BJ (cell line): ENCODE measurements around the gene HOXD8. TPM values are rescaled to one million over a fixed set of nuclear protein-coding genes. Genes with fewer than 3 reads are reported as not detected.

Experiments used
- CTCF ChIA-PET: fragments of 350-600 bp; formaldehyde crosslinking; extraction: SDS; loops from one replicate; lab custom pipeline; 2021; ENCODE audit warnings: antibody characterized with exemption, inconsistent platforms; lab: Yijun Ruan, JAX
- POLR2A ChIA-PET: fragments of 300-600 bp; sonication (Branson Sonifier 250); formaldehyde crosslinking; extraction: SDS; loops from one replicate; lab custom pipeline; 2021; ENCODE audit warnings: antibody characterized with exemption; lab: Charles Lee
- DNase-seq: peaks from one replicate; pipeline ENCODE4 v3.0.0-alpha.2; 2011; ENCODE audit warnings: low read depth
- H3K27me3 ChIP-seq: 2 replicates; pipeline ENCODE4 v1.6.0; 2011; ENCODE audit warnings: low read length; ENCODE audit not compliant: control insufficient read depth, insufficient read depth
- H3K36me3 ChIP-seq: 2 replicates; pipeline ENCODE4 v1.5.1; 2011; ENCODE audit warnings: low read length; ENCODE audit not compliant: control insufficient read depth, insufficient read depth
- H3K4me3 ChIP-seq: 2 replicates; pipeline ENCODE4 v1.5.1; 2011; ENCODE audit warnings: low read depth, mild to moderate bottlenecking, control low read depth, low read length
- polyA plus RNA-seq: library from polyadenylated mRNA; depleted of rRNA; stranded (reverse); fragments of >200 nt; gene quantifications from 2 replicates; pipeline ENCODE4 v1.2.3, GENCODE V29; 2011
- TF ChIP-seq, protein P1 (sequence below): IDR thresholded peaks from 2 replicates; pipeline ENCODE4 v1.5.1; 2011; ENCODE audit warnings: low read depth, mild to moderate bottlenecking, control low read depth, inconsistent platforms, low read length, moderate library complexity; ENCODE audit not compliant: insufficient read depth

Gene HOXD8
- polyA plus RNA-seq, 1 experiment: 0.86 TPM

DNA sequence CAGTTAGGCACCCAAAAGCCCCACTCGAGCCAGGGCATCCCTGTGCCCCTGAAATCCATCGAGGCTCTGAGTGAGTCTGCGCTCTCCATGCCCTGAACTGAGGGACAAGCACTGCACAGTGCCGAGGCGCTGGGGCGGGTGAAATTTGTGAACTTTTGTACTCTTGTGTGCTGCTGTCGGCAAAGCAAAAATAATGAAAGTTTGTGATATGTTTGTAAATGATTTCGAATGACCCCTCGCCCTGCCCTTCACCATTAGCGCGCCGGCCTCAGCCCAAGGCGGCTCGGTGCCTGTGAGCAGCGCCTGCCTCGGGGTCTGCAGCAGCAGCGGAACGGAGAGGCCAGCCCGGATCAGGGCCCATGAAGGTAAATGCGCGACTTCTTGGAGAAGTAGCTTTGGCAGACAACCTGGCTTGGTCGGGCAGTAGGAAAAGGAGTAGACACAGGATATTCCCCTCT, 20.0 kb downstream of the HOXD8 start:
- POLR2A ChIA-PET: no interaction called here
- TF ChIP-seq, protein P1, sequence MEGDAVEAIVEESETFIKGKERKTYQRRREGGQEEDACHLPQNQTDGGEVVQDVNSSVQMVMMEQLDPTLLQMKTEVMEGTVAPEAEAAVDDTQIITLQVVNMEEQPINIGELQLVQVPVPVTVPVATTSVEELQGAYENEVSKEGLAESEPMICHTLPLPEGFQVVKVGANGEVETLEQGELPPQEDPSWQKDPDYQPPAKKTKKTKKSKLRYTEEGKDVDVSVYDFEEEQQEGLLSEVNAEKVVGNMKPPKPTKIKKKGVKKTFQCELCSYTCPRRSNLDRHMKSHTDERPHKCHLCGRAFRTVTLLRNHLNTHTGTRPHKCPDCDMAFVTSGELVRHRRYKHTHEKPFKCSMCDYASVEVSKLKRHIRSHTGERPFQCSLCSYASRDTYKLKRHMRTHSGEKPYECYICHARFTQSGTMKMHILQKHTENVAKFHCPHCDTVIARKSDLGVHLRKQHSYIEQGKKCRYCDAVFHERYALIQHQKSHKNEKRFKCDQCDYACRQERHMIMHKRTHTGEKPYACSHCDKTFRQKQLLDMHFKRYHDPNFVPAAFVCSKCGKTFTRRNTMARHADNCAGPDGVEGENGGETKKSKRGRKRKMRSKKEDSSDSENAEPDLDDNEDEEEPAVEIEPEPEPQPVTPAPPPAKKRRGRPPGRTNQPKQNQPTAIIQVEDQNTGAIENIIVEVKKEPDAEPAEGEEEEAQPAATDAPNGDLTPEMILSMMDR: no peak
- H3K27me3 ChIP-seq: peaks cover 61% of the 10 kb centered on the region
- DNase-seq: no peak
- CTCF ChIA-PET: no interaction called here
- H3K4me3 ChIP-seq: no peak overlapping the region
- no peaks in the 10 kb centered on the region for H3K36me3 ChIP-seq

DNA sequence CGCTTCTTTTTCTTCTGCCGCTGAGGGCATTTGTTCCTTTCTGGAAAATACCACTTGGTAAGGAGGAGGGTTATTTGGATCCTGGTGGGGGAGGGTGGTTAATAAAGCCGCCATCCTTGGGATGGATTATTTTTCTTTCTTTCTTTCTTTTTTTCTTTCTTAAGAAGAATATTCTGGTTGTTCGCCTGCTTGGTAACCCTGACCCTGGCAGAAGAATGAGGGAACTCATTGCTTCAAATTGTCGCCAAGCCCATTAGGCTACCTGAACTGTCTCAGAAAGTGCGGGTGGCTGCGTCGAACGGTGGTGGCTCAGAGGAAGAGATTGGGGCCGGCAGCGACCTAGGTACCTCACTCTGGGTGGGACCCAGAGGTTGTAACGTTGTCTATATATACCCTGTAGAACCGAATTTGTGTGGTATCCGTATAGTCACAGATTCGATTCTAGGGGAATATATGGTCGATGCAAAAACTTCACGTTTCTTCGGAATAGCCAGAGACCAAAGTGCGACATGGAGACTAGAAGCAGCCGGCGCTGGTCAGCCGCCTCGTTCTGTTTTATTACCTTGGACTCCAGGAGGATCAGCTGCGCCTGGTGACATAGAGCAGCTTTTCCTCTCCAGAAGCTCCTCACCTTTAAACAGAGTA, 20.6 kb downstream of the HOXD8 start:
- TF ChIP-seq, protein P1: no peak
- CTCF ChIA-PET: interaction anchor here (1.7 to 2.0 kb wide), 2 partner anchors 9 to 488 kb away, joined by 5 to 19 read pairs; no protein-coding TSS in a partner anchor
- H3K4me3 ChIP-seq: no peak overlapping the region
- POLR2A ChIA-PET: no interaction called here
- no peak for DNase-seq
- H3K27me3 ChIP-seq: peaks cover 59% of the 10 kb centered on the region
- no peaks in the 10 kb centered on the region for H3K36me3 ChIP-seq

DNA sequence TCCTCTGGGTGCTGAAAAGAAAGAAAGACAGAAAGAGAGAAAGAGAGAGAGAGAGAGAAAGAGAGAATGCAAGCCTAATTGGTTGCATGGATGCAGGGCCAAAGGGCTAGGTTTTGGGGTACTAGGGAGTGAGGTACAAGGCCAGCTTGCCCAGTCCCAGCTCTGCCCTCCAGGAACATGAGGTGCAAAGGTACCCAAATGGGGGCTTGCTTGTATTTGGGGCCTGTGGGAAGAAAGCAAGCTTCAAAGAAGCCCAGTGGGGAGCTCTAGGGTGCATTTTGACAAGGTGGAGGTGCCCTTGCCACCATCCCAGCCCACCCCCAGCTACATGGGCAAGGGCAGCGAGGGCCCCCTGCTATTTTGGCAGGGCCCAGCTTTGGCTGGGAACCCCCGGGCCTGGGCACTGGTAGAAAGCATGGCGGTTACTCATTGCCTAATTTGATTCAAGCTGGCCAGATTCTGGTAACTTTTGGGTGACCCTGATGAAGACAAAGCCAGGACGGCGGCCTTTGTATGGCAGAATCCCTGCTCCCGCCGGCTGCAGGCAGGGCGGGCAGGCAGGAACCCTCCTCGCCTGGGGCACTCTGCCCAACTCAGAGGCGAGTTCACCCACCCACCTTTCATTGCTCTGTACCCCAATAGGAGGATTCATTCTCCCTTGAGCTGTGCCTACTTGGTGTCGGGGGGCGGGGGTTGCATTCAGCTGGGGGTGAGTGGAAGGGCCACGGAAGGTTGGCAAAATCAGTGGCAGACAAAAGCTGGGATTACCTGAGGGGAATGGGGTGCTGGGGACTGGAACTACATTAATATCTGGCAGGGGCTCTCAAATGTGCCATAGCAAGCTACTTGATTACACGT, 21.3 kb downstream of the HOXD8 start:
- Histone ChIP-seq H3K27me3 (peaks cover 59% of the 10 kb centered on the region), H3K36me3 (no peaks in the 10 kb centered on the region), H3K4me3 (no peak overlapping the region)
- no peak for DNase-seq
- ChIA-PET CTCF (interaction anchor here (0.8 to 2.0 kb wide), 5 partner anchors 10 to 488 kb away, joined by 3 to 19 read pairs (median 3); no protein-coding TSS in a partner anchor), POLR2A (no interaction called here)
- TF ChIP-seq, protein P1: no peak

DNA sequence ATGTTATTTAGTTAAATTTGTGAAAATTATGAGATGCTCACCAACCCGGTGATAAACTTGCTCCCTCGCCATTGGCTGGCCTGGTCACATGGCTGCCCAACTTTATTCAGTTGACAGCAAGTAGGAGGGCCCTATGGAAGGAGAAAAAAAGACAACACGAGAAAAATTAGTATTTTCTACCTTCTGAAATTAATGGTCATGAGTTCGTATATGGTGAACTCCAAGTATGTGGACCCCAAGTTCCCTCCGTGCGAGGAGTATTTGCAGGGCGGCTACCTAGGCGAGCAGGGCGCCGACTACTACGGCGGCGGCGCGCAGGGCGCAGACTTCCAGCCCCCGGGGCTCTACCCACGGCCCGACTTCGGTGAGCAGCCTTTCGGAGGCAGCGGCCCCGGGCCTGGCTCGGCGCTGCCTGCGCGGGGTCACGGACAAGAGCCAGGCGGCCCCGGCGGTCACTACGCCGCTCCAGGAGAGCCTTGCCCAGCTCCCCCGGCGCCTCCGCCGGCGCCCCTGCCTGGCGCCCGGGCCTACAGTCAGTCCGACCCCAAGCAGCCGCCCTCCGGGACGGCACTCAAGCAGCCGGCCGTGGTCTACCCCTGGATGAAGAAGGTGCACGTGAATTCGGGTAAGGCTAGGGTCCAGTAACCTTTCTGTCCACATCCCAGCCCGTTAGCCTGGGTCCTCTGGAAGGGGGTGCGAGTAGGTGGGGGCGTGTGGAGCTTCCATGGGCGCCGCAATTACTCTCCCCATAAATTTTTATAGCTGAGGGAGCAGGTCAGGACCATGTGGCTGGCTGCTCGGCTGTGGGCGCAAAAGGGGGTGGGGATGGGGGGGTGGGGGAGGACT, 22.2 kb downstream of the HOXD8 start, which contains the start of gene HOXD4:
Gene HOXD4 (plus strand): TSS at position 109 of the 846 bp plus-strand sequence. CDS start 84 bp downstream, at position 193.
- H3K4me3 ChIP-seq: no peak within 1 kb of the TSS
- DNase-seq: no peak
- POLR2A ChIA-PET: no interaction called here
- peaks cover 57% of the 10 kb centered on the region for H3K27me3 ChIP-seq
- no peaks in the 10 kb centered on the region for H3K36me3 ChIP-seq
- TF ChIP-seq, protein P1: no peak
- CTCF ChIA-PET: interaction anchor here (0.8 to 2.0 kb wide), 5 partner anchors 11 to 487 kb away, joined by 3 to 19 read pairs (median 3); no protein-coding TSS in a partner anchor
